Measurements from ENCODE around the gene IQGAP2.

DNA sequence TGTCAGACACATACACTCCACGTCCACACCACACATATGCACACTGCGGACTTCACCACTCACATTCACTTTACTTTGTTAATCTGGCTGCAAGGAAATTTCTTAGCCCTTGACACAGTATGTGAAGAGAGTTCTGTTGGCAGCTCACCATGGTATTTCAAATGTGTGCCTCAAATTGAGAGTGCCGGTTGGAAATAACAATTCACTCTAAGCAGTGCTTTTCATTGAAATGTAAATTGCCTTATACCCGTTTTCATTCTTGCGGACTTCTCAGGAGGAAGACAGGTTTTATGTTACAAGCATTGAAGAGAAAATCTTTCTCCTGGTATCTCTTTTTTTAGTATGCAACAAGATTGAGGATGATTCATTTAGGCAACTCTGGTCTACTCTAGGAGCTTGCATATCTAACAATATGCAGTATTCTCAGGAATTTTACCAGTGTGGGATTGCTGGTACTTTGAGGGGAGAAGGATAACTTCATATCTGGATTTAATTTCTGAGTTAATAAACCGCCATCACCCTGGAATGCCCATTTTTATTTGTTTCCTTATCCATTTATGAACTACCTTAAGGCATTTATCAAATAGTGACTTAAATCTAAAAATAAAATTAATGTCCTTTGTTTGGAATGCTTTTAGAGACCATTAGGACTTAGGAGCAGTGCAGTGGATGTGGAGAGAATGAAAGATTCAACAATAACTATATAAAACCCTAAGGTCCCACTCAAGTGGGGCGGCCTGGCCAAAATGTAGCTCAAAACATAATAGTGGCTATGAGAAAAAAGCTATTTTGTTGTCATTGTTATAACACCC is 87.0 kb downstream of the IQGAP2 start:
- TF ChIP-seq CTCF (IDR thresholded peaks at IDR 0.05; ENCODE audit: insufficient read depth, low read length, poor library complexity, severe bottlenecking) (no peak), EZH2phosphoT487 (conservative IDR thresholded peaks at IDR 0.05; ENCODE audit: low read length) (no peak)

All from SU-DHL-6 (cell line).